ENCODE data around the gene LSP1. TPM values are rescaled to one million over a fixed set of nuclear protein-coding genes. Genes with fewer than 3 reads are reported as not detected.

The LSP1 gene
- total RNA-seq, 2 donors from 2014 or later = 6.7 to 11.6 TPM

GRCh38 chr11:1825039-1825740 is 27.7 kb upstream of the LSP1 start:
- H3K36me3 ChIP-seq = no peaks in the 10 kb centered on the region
- no peak overlapping the region for H3K27ac ChIP-seq
- peaks cover 5% of the 10 kb centered on the region for H3K4me1 ChIP-seq (replicated peaks)
- WGBS = 83% methylated on average over 25 of the region's 26 CpGs
- no peak for DNase-seq (ENCODE audit: low spot score)
- intact Hi-C loops (cut with DNase I) = no loop called here
- H3K9me3 ChIP-seq = no peaks in the 10 kb centered on the region
- H3K27me3 ChIP-seq (replicated peaks; ENCODE audit: insufficient read depth) = peaks cover 5% of the 10 kb centered on the region
- TF ChIP-seq POLR2AphosphoS5 (IDR thresholded peaks at IDR 0.05) (no peak), POLR2A (IDR thresholded peaks at IDR 0.05) (no peak)
- TF ChIP-seq, protein P1, sequence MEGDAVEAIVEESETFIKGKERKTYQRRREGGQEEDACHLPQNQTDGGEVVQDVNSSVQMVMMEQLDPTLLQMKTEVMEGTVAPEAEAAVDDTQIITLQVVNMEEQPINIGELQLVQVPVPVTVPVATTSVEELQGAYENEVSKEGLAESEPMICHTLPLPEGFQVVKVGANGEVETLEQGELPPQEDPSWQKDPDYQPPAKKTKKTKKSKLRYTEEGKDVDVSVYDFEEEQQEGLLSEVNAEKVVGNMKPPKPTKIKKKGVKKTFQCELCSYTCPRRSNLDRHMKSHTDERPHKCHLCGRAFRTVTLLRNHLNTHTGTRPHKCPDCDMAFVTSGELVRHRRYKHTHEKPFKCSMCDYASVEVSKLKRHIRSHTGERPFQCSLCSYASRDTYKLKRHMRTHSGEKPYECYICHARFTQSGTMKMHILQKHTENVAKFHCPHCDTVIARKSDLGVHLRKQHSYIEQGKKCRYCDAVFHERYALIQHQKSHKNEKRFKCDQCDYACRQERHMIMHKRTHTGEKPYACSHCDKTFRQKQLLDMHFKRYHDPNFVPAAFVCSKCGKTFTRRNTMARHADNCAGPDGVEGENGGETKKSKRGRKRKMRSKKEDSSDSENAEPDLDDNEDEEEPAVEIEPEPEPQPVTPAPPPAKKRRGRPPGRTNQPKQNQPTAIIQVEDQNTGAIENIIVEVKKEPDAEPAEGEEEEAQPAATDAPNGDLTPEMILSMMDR (IDR thresholded peaks at IDR 0.05) = peak in 1 of 4 experiments; percentile 12
- H3K4me3 ChIP-seq = no peak overlapping the region

- no peak for DNase-seq (ENCODE audit: low spot score)
- WGBS = 94% methylated on average over 32 of the region's 33 CpGs
- Histone ChIP-seq H3K4me1 (replicated peaks) (peaks cover 5% of the 10 kb centered on the region), H3K36me3 (no peaks in the 10 kb centered on the region), H3K27me3 (replicated peaks; ENCODE audit: insufficient read depth) (peaks cover 5% of the 10 kb centered on the region), H3K4me3 (no peak overlapping the region), H3K9me3 (no peaks in the 10 kb centered on the region), H3K27ac (no peak overlapping the region)
- no peak for TF ChIP-seq POLR2AphosphoS5 (IDR thresholded peaks at IDR 0.05)
- TF ChIP-seq POLR2A (IDR thresholded peaks at IDR 0.05) = no peak
- TF ChIP-seq, protein P1 (IDR thresholded peaks at IDR 0.05) = no peak
- intact Hi-C loops (cut with DNase I) = no loop called here
Measured at GRCh38 chr11:1825785-1826451, 27.0 kb upstream of the LSP1 start.

GRCh38 chr11:1826552-1827094 is 26.3 kb upstream of the LSP1 start:
- 61% methylated on average over 15 of the region's 15 CpGs for WGBS
- no peak overlapping the region for H3K4me3 ChIP-seq
- DNase-seq (ENCODE audit: low spot score) = no peak
- H3K4me1 ChIP-seq (replicated peaks) = peaks cover 5% of the 10 kb centered on the region
- intact Hi-C loops (cut with DNase I) = no loop called here
- H3K9me3 ChIP-seq = no peaks in the 10 kb centered on the region
- H3K27ac ChIP-seq = peak overlapping the region in 1 of 2 donors; percentile 42
- no peak for TF ChIP-seq POLR2A (IDR thresholded peaks at IDR 0.05)
- TF ChIP-seq, protein P1 (IDR thresholded peaks at IDR 0.05) = no peak
- TF ChIP-seq POLR2AphosphoS5 (IDR thresholded peaks at IDR 0.05) = no peak
- H3K27me3 ChIP-seq (replicated peaks; ENCODE audit: insufficient read depth) = peaks cover 5% of the 10 kb centered on the region
- no peaks in the 10 kb centered on the region for H3K36me3 ChIP-seq

DNA sequence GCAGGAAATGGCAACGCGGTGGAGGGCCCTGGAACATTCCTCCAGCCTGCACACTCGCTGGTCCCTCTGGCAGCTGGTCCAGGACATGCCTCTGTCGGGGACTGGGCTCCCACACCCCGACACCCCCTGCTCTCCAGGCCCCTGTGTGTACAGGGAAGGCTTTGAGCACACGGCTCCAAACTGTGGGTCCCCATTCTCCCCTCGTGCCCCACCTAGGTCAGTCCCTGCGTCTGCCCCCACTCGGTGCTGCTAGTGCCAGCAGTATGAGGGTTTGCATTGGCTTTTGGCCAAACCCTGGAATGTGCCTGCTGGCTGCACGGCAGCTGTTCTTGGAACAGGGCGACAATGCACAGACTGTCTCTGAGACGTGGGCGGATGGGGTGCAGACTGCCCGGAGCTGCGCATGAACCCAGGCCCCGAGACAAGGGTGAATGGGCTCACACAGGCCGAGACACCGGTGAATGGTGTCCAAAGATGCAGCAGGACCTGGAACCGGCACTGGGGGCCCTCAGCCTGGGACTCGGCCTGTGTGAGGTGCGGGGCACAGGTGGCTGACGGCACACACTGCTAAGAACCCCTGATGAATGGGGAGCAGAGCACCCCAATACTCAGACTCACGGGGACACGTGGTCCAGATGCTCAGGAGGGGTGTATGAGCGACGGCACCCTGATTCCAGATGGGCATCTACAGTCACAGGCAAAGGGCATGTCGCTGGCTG is 25.6 kb upstream of the LSP1 start:
- Histone ChIP-seq H3K4me1 (replicated peaks) (peaks cover 5% of the 10 kb centered on the region), H3K27me3 (replicated peaks; ENCODE audit: insufficient read depth) (peaks cover 5% of the 10 kb centered on the region), H3K36me3 (no peaks in the 10 kb centered on the region), H3K9me3 (no peaks in the 10 kb centered on the region), H3K4me3 (no peak overlapping the region), H3K27ac (peak overlapping the region in 1 of 2 donors; percentile 42)
- intact Hi-C loops (cut with DNase I) = no loop called here
- DNase-seq (ENCODE audit: low spot score) = peak; percentile 84
- TF ChIP-seq, protein P1 (IDR thresholded peaks at IDR 0.05) = peak in 2 of 4 experiments; percentile 4 to 12
- TF ChIP-seq POLR2A (IDR thresholded peaks at IDR 0.05) (peak; percentile 24), POLR2AphosphoS5 (IDR thresholded peaks at IDR 0.05) (peak; percentile 70)
- 29% methylated on average over 27 of the region's 27 CpGs for WGBS
